Activated T-helper 1 cell treated with Interleukin-2 at 50 U/mL for 16 hours (primary cell): Measurements from ENCODE around the gene SRCAP.
"Not testable (repeated sequence)": the region's sequence is repeated elsewhere in the genome, so short reads cannot be mapped to it uniquely, and the experiment has no call there.

Experiments used
- DNase-seq: peaks from one replicate; pipeline ENCODE4 v3.0.0-alpha.2; 2020; ENCODE audit warnings: low read depth

Gene SRCAP

DNA sequence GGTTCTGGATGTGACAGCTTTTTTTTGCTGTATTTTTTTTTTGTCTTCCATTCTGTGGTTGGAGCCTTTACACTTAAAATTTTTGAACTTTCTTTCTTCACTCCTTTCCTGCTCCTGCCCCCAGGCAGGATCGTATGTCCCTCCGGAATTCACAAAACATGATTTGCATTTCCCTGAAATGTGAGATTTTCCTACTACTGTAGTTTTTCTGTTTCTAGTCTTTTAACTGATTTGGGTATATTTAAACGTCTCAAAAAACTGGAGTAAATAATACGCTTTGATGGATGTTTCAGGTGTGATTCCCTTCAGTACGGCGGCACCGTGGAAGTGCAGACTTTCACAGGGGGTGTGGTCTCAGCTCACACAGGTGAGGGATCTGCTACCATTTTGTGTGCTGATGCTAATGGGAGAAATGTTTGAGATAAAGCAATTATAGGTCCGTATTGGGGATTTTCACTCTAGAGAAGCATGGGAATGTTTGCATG lies 686 bp downstream of the SRCAP start:
- DNase-seq, result no peak

DNA sequence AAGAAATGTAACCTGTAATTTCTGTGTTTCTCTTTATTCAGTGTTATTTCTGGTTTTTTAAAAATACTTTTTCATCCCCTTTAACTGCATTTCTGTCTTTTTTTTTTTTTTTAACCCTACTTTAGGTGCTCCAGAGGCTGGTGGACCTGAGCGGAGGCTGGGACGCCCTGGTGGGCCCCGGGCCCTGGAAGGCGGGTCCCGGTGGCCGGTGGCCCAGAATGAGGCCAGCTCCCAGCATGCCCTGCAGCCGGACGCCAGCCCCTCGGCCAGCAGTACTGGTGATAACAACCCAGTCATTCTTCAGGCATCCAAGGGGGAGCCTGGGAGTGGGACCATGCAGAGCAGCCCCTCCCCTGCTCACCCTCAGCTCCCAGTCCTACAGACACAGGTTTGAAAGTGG lies 1.5 kb downstream of the SRCAP start:
- DNase-seq, result no peak

DNA sequence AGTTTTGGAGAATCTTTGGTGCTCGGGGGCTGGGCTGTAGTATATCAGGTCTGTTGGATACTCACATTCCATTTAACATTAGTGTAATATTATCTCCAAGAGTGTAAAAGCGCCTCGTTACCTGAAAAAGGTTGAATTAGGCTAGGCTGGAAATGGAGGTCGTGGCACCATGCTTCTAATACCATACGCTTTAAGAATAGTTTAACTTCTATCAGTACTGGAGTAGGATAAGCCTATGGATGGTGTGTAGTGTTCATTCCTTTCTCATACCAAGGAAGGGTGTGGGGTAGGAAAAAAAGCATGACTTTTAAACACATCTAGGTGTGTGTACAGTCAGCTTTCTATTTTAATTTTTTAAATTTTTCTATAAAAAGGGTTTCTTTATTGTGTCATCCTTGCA lies 2.0 kb downstream of the SRCAP start:
- DNase-seq, result no peak

DNA sequence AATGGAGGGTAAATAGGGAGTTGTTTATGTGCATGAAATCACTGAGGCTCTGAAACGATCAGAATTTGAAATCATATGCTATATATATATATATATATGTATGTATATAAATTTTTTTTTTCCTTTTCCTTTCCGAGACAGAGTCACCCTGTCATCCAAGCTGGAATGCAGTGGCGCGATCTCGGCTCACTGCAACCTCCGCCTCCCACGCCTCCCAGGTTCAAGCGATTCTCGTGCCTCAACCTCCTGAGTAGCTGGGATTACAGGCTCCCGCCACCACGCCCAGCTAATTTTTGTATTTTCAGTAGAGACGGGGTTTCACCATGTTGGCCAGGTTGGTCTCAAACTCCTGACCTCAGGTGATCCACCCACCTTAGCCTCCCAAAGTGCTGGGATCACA lies 4.1 kb downstream of the SRCAP start:
- not testable (repeated sequence) for DNase-seq

DNA sequence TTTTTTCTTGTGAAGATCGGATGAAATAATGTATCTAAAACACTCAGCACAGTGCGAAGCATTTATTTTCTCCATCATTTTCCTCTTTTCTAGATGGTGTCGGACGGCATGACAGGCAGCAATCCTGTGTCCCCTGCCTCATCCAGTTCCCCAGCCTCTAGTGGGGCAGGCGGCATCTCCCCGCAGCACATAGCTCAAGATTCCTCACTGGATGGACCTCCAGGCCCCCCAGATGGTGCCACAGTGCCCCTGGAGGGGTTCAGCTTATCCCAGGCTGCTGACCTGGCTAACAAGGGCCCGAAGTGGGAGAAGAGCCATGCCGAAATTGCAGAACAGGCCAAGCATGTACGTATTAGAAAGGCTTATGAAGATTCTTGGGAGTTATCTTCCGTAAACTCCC lies 5.0 kb downstream of the SRCAP start:
- no peak for DNase-seq

DNA sequence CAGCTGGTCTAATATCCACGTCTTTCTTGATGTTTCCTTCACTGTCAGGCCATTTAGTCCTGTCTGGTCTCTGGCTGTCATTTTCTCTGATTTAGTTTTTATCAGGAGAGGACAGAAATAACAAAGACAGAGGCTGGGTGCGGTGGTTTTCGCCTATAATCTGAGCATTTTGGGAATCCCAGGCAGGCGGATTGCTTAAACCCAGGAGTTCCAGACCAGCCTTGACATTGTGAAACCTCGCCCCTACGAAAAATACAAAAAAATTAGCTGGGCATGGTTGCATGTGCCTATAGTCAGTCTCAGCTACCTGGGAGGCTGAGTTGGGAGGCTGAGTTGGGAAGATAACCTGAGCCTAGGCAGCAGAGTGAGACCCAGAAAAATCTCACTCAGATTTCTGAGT lies 7.1 kb downstream of the SRCAP start:
- DNase-seq, result no peak

DNA sequence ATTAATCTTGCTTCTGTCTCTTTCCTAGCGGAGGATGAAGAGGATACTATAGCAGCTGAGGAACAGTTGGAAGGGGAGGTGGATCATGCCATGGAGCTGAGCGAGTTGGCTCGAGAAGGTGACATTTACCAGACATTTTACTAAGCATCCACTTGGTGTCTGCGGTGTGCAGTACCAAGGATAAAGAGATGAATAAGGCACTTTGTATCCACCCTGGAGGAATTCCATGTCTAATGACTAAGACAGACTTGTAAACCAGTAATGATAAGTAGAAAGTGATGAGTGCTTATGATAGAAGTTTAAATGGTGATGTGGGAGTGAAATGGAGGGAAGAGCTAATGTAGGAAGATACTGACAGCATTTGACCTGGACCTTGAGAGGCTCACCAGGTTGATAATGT lies 12.0 kb downstream of the SRCAP start:
- DNase-seq, result no peak

DNA sequence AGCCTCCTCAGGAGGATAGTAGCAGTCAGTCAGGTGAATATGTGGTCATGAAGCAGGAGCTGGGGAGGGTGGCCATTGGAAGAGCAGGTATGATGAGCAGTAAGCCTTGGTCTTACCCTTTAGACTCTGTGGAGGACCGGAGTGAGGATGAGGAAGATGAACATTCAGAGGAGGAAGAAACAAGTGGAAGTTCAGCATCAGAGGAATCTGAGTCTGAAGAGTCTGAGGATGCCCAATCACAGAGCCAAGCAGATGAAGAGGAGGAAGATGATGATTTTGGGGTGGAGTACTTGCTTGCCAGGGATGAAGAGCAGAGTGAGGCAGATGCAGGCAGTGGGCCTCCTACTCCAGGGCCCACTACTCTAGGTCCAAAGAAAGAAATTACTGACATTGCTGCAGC lies 12.7 kb downstream of the SRCAP start:
- no peak for DNase-seq

DNA sequence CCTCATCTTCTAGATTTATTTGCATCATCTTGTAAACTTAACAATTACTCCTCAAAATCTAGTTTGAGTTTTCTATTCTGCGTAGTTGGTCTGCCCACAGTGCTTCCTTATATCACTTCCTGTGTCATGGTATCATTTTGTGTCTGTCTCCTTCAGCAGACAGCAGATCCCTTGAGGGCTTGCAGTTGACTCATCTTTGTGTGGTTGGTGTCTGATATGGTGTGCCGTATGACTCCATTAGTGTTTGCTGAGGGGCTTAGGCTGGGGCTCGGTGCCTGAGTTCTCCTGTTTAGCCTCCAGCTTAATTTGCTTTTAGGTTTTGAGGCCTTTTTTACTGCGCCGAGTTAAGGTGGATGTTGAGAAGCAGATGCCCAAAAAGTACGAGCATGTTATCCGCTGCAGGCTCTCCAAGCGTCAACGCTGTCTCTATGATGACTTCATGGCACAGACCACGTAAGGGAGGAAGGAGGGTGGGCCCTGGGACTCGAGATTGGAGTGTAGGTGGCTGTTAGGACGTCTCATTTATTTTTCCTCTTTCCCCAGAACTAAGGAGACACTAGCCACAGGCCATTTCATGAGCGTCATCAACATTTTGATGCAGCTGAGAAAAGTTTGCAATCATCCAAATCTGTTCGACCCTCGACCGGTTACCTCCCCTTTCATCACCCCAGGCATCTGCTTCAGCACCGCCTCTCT lies 16.9 kb downstream of the SRCAP start:
- DNase-seq, result peak; percentile 14

DNA sequence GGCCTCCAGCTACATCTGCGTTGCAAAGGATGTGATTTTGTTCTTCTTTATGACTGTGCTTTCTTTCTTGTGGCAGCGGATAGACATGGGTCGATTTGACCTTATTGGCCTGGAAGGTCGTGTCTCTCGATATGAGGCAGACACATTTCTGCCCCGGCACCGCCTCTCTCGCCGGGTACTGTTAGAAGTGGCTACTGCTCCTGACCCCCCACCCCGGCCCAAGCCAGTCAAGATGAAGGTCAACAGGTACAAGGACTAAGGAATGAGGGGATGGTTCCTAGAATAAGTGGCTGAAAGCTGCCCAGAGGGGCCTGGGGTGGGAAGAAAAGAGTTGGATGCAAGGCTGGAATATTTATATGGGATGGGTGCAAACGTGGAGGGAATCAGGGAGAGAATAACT lies 21.1 kb downstream of the SRCAP start:
- DNase-seq, result no peak

DNA sequence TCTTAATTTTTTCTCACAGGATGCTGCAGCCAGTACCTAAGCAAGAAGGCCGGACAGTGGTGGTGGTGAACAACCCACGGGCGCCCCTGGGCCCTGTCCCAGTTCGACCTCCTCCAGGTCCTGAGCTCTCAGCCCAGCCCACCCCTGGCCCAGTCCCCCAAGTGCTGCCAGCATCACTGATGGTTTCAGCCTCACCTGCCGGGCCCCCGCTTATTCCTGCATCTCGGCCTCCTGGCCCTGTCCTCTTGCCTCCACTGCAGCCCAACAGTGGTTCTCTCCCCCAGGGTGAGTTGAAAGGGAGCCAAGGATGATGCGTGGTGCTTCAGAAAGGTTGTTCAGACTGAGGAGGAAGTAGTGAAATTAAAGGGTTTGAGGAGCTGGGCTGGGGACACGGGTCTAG lies 21.7 kb downstream of the SRCAP start:
- DNase-seq, result no peak

DNA sequence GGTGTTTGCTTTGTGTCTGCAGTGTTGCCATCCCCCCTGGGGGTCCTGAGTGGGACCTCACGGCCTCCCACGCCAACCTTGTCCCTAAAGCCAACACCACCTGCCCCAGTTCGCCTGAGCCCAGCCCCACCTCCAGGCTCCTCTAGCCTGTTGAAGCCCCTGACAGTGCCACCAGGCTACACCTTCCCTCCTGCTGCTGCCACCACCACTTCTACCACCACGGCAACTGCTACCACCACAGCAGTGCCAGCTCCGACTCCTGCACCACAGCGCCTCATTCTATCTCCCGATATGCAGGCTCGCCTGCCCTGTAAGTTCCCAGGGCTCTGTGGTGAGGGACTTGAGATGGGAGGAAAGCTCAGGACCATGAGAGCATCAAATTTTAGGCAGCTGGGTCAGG lies 22.2 kb downstream of the SRCAP start:
- DNase-seq, result no peak

DNA sequence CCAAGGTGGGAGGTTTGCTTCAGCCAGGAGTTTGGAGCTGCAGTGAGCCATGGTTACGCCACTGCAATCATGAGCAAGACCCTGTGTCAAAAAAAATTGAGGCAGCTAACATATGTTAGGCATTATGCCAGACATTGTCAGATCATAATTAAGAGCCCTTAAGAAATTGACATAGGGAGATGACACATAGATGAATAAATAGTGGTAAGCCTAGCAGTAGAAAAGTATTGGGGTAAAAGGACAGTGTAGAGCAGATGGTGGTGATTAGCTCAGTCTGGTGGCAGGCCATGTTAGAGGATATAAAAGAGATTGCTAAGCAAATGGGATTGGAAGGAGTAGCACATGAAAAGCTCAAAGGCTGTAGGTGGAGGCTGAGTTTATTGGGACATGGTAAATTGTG lies 22.6 kb downstream of the SRCAP start:
- DNase-seq, result no peak

DNA sequence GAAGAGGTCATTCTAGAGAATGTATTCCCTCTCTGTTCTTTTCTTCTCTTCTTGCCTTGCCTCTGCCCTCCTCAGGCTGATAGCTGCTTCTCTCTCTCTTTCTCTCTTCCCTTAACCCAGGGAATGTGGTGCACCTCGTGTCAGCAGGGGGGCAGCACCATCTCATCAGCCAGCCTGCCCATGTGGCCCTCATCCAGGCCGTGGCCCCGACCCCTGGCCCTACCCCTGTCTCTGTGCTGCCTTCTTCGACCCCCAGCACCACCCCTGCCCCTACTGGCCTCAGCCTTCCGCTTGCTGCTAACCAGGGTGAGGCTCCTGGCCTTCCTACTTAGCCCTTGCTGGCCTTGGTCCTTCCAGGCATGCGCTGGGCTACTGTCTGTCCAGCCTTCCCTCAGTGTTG lies 23.5 kb downstream of the SRCAP start:
- DNase-seq, result no peak

DNA sequence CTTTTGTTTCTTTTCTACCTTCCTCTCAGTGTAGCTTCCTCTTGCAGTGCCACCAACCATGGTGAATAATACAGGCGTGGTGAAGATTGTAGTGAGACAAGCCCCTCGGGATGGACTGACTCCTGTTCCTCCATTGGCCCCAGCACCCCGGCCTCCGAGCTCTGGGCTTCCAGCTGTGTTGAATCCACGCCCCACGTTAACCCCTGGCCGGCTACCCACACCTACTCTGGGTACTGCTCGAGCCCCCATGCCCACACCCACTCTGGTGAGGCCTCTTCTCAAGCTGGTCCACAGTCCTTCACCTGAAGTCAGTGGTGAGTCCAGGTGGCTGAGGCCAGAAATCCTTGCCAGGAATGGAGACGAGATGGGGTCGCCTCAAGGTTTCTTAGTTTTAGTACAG lies 23.9 kb downstream of the SRCAP start:
- DNase-seq, result no peak

DNA sequence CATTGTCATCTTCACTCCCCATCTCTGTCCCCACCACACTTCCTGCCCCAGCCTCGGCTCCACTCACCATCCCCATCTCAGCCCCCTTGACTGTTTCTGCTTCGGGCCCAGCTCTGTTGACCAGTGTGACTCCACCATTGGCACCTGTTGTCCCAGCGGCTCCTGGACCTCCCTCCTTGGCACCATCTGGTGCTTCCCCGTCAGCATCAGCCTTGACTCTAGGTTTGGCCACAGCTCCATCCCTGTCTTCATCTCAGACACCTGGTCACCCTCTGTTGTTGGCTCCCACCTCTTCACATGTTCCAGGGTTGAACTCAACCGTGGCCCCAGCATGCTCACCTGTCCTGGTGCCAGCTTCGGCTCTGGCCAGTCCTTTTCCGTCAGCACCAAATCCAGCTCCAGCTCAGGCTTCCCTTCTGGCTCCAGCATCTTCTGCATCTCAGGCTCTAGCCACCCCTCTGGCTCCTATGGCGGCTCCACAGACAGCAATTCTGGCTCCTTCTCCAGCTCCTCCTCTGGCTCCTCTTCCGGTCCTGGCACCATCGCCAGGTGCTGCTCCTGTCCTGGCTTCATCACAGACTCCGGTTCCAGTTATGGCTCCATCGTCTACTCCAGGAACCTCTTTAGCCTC lies 24.9 kb downstream of the SRCAP start:
- no peak for DNase-seq

DNA sequence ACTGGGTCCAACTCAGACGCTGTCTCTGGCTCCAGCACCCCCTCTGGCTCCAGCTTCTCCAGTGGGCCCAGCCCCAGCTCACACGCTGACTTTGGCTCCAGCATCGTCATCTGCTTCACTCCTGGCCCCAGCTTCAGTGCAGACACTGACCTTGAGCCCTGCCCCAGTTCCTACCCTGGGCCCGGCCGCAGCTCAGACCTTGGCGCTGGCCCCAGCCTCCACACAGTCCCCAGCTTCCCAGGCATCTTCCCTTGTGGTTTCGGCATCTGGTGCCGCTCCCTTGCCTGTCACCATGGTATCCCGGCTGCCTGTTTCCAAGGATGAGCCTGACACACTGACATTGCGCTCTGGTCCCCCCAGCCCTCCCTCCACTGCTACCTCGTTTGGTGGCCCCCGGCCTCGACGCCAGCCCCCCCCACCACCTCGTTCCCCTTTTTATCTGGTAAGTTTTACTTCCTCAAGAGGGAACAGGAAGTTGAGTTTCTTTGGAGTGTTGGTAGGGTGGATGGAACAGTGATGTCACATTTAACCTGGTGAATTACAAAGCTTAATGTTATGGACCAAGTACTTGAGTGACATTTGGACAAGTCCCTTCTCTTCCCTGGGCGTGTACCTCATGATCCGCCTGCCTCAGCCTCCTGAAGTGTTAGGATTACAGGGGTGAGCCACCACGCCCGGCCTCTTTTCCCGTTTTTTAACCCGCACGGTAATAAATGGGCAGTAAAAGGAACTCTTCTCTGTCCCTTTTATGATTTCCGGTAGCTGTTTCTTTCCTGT lies 25.9 kb downstream of the SRCAP start:
- no peak for DNase-seq

DNA sequence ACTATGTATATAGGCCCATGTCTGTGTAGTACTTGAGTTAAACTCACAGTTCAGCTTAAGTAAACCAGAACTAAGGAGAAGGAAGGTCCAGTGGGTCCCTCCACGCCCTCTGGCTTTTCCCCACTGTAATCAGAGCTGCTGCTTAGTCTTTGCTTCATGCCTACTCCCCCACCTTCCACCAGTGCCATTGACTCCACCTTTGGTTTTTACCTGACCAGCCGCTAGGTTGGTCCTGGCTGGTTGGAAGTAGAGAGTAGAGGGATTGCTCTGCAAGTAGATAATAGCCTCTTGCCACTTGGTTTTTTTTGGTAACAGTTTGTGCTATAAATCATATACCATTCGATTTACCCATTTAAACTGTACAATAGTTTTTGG lies 26.4 kb downstream of the SRCAP start:
- DNase-seq, result no peak

DNA sequence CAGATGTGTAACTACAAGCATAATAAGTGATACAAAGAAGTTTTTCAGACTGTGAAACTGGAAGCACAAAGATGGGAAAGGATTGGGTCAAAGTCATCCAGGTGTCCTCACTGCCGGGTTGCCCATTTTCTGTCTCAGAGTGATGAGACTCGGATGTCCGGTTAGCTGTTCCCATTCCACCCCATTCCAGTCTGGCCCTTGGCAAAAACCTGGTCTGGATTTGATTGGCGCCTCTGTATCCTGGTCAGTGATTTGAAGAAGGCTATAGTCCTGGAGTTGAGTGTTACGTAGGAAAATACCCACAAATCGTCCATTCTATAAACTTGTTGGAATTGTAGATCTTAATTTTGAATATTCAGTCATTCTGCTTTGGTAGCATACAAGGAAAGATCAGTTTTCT lies 29.4 kb downstream of the SRCAP start:
- no peak for DNase-seq

DNA sequence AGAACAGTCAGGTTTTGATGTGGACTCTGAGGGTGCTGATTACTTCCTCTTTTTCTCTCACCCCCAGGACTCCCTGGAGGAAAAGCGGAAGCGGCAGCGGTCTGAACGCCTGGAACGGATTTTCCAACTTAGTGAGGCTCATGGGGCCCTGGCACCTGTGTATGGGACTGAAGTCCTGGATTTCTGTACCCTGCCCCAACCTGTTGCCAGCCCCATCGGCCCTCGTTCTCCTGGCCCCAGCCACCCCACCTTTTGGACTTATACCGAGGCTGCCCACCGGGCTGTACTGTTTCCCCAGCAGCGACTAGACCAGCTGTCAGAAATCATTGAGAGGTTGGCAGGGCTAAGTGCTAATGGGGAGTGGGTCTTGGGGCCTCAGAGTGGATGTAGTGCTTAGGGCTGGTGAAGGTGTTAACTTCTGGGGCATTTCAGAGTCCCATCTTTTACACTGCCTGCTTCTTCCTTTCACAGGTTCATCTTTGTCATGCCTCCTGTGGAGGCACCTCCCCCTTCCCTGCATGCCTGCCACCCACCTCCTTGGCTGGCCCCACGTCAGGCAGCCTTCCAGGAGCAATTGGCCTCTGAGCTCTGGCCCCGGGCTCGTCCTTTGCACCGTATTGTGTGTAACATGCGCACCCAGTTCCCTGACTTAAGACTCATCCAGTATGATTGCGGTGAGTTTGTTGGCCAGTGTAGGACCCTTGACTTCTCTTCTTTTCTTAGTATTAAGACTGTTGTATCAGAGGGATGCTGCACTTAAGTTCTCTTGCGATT lies 30.1 kb downstream of the SRCAP start:
- no peak for DNase-seq

DNA sequence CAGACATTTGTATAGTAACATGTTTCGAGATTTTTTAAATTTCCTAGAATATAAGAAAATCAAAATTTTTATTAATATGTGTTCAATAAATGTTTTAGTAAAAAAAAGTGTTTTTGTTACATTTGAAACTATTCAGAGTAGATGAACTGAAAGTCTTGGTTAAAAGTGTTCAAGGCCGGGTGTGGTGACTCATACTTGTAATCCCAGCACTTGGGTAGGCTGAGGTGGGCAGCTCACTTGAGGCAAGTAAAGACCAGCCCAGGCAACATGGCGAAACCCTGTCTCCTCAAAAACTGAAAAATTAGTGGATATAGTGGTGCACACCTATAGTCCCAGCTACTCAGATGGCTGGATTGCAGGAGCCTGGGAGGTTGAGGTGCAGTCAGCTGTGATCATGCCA lies 32.4 kb downstream of the SRCAP start:
- DNase-seq, result no peak

DNA sequence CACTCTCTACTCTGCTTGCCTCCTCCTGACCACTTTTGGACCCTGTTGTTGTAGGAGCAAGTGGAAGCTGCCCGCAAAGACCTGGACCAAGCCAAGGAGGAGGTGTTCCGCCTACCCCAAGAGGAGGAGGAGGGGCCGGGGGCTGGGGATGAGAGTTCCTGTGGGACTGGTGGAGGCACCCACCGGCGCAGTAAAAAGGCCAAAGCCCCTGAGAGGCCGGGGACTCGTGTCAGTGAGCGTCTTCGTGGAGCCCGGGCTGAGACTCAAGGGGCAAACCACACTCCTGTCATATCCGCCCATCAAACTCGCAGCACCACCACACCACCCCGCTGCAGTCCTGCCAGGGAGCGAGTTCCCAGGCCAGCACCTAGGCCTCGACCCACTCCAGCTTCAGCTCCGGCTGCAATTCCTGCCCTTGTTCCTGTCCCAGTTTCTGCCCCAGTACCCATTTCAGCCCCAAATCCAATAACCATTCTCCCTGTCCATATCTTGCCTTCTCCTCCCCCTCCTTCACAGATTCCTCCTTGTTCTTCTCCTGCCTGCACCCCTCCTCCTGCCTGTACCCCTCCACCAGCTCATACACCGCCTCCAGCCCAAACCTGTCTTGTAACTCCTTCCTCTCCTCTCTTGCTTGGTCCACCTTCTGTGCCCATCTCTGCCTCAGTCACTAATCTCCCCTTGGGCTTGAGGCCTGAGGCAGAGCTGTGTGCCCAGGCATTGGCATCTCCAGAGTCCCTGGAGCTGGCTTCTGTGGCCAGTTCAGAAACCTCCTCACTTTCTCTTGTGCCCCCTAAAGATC lies 38.2 kb downstream of the SRCAP start:
- no peak for DNase-seq
